Stomach smooth muscle (tissue), 2 donors: ENCODE results near the gene TPM2.

Source experiments
- H3K27ac ChIP-seq: one replicate; pipeline ENCODE4 v1.7.0; 2013; ENCODE audit warnings: mild to moderate bottlenecking, low read length, inconsistent platforms
- H3K27me3 ChIP-seq, 2 donors: one replicate each; pipeline ENCODE4 v1.7.0; 2013; ENCODE audit warnings: low read length in 2 of 2; ENCODE audit not compliant: insufficient read depth in 2 of 2, control insufficient read depth in 1 of 2
- H3K36me3 ChIP-seq, 2 donors: one replicate each; pipeline ENCODE4 v1.7.0; 2013; ENCODE audit warnings: low read length in 2 of 2; ENCODE audit not compliant: control insufficient read depth in 2 of 2, insufficient read depth in 2 of 2
- H3K4me1 ChIP-seq: one replicate; pipeline ENCODE4 v1.7.0; 2013; ENCODE audit warnings: low read length; ENCODE audit not compliant: control insufficient read depth, insufficient read depth
- H3K4me3 ChIP-seq, 2 donors: one replicate each; pipeline ENCODE4 v1.7.0; 2013; ENCODE audit warnings: low read length in 2 of 2
- H3K9ac ChIP-seq, 2 donors: one replicate each; pipeline ENCODE4 v1.7.0; 2013; ENCODE audit warnings: low read length in 2 of 2, mild to moderate bottlenecking in 1 of 2
- H3K9me3 ChIP-seq, 2 donors: one replicate each; pipeline ENCODE4 v1.7.0; 2013; ENCODE audit warnings: low read length in 2 of 2; ENCODE audit not compliant: control insufficient read depth in 2 of 2
- donor health status: healthy.
- donor health status: Pancreatic carcinoma.

Gene TPM2

GRCh38 chr9:35689542-35690293 lies at the start of gene TPM2:
TSS of gene TPM2 (minus strand) at chr9:35689925. CDS start at chr9:35689817, 108 bp downstream.
- peak within 1 kb of the TSS; percentile 92 to 95 for H3K4me3 ChIP-seq
- peak within 1 kb of the TSS; percentile 99 for H3K9ac ChIP-seq
- no peaks in the 10 kb centered on the region for H3K27me3 ChIP-seq
- no peaks in the 10 kb centered on the region for H3K9me3 ChIP-seq
- peaks cover 28 to 37% of the 10 kb centered on the region in 2 donors for H3K36me3 ChIP-seq
- H3K27ac ChIP-seq: peak within 1 kb of the TSS; percentile 100
- H3K4me1 ChIP-seq: peaks cover 29% of the 10 kb centered on the region

- H3K9me3 ChIP-seq: no peaks in the 10 kb centered on the region
- no peak overlapping the region for H3K9ac ChIP-seq
- peaks cover 5% of the 10 kb centered on the region for H3K4me1 ChIP-seq
- H3K27ac ChIP-seq: no peak overlapping the region
- no peaks in the 10 kb centered on the region for H3K27me3 ChIP-seq
- peaks cover 87 to 88% of the 10 kb centered on the region in 2 donors for H3K36me3 ChIP-seq
- no peak overlapping the region for H3K4me3 ChIP-seq
These were observed 49.2 kb upstream of the TPM2 start for GRCh38 chr9:35738924-35739323.

GRCh38 chr9:35738186-35738585 lies 48.5 kb upstream of the TPM2 start:
- Histone ChIP-seq H3K4me1 (peaks cover 12% of the 10 kb centered on the region), H3K36me3 (peaks cover 79 to 82% of the 10 kb centered on the region in 2 donors), H3K27ac (peak overlapping the region; percentile 11), H3K9ac (no peak overlapping the region), H3K9me3 (no peaks in the 10 kb centered on the region), H3K4me3 (no peak overlapping the region), H3K27me3 (no peaks in the 10 kb centered on the region)

GRCh38 chr9:35737143-35737542 lies 47.4 kb upstream of the TPM2 start:
- Histone ChIP-seq H3K9me3 (no peaks in the 10 kb centered on the region), H3K27ac (no peak overlapping the region), H3K4me1 (peaks cover 20% of the 10 kb centered on the region), H3K36me3 (peaks cover 69 to 72% of the 10 kb centered on the region in 2 donors), H3K9ac (no peak overlapping the region), H3K27me3 (no peaks in the 10 kb centered on the region), H3K4me3 (no peak overlapping the region)

- Histone ChIP-seq H3K9ac (no peak overlapping the region), H3K27ac (peak overlapping the region; percentile 31), H3K9me3 (no peaks in the 10 kb centered on the region), H3K36me3 (peaks cover 62 to 64% of the 10 kb centered on the region in 2 donors), H3K27me3 (no peaks in the 10 kb centered on the region), H3K4me1 (peaks cover 20% of the 10 kb centered on the region), H3K4me3 (no peak overlapping the region)
These were observed 46.5 kb upstream of the TPM2 start for GRCh38 chr9:35736201-35736633.

- H3K27me3 ChIP-seq: no peaks in the 10 kb centered on the region
- H3K9ac ChIP-seq: peak overlapping the region in 1 of 2 donors; percentile 13
- no peaks in the 10 kb centered on the region for H3K9me3 ChIP-seq
- H3K4me1 ChIP-seq: peaks cover 37% of the 10 kb centered on the region
- H3K27ac ChIP-seq: peak overlapping the region; percentile 99
- H3K36me3 ChIP-seq: peaks cover 43% of the 10 kb centered on the region in 2 donors
- no peak overlapping the region for H3K4me3 ChIP-seq
These were observed 44.4 kb upstream of the TPM2 start for GRCh38 chr9:35734096-35734495.

GRCh38 chr9:35732800-35733541 lies 43.2 kb upstream of the TPM2 start:
- Histone ChIP-seq H3K4me1 (peaks cover 48% of the 10 kb centered on the region), H3K4me3 (peak overlapping the region; percentile 95), H3K9ac (peak overlapping the region; percentile 96 to 100), H3K27ac (peak overlapping the region; percentile 99), H3K27me3 (no peaks in the 10 kb centered on the region), H3K36me3 (peaks cover 32% of the 10 kb centered on the region in 2 donors), H3K9me3 (no peaks in the 10 kb centered on the region)

- Histone ChIP-seq H3K9me3 (no peaks in the 10 kb centered on the region), H3K4me1 (peaks cover 55% of the 10 kb centered on the region), H3K27ac (peak within 1 kb of the TSS; percentile 99), H3K4me3 (peak within 1 kb of the TSS; percentile 95), H3K36me3 (peaks cover 25 to 26% of the 10 kb centered on the region in 2 donors), H3K27me3 (no peaks in the 10 kb centered on the region), H3K9ac (peak within 1 kb of the TSS; percentile 99 to 100)
These were observed 42.6 kb upstream of the TPM2 start, which contains the start of the genes CREB3 and TLN1 for GRCh38 chr9:35732185-35732799. TSS of gene CREB3 (plus strand) at chr9:35732666. CDS start at chr9:35732773, 107 bp downstream. TSS of gene TLN1 (minus strand) at chr9:35732195. CDS start at chr9:35725694, 6,501 bp downstream.

- H3K9ac ChIP-seq: peak overlapping the region; percentile 99 to 100
- H3K4me3 ChIP-seq: peak overlapping the region; percentile 94 to 95
- H3K36me3 ChIP-seq: peaks cover 18 to 22% of the 10 kb centered on the region in 2 donors
- H3K27me3 ChIP-seq: no peaks in the 10 kb centered on the region
- H3K27ac ChIP-seq: peak overlapping the region; percentile 99
- peaks cover 62% of the 10 kb centered on the region for H3K4me1 ChIP-seq
- no peaks in the 10 kb centered on the region for H3K9me3 ChIP-seq
These were observed 41.9 kb upstream of the TPM2 start for GRCh38 chr9:35731415-35732184.

GRCh38 chr9:35730486-35730854 lies 40.7 kb upstream of the TPM2 start:
- Histone ChIP-seq H3K9me3 (no peaks in the 10 kb centered on the region), H3K27me3 (no peaks in the 10 kb centered on the region), H3K9ac (peak overlapping the region; percentile 99 to 100), H3K27ac (peak overlapping the region; percentile 99), H3K4me1 (peaks cover 71% of the 10 kb centered on the region), H3K36me3 (peaks cover 9 to 13% of the 10 kb centered on the region in 2 donors), H3K4me3 (peak overlapping the region; percentile 94 to 95)
